Mesenchymal stem cell (in vitro differentiated cells and primary cell): ENCODE measurements around the gene CYP24A1.

ENCODE experiments used
- DNase-seq: peaks from one replicate; pipeline ENCODE4 v3.0.0-alpha.2; 2013
- H2AFZ ChIP-seq: one replicate; pipeline ENCODE4 v1.6.1; 2013; ENCODE audit warnings: low read depth, mild to moderate bottlenecking, control low read depth, inconsistent platforms, low read length, moderate library complexity
- H2AK5ac ChIP-seq: 2 replicates; pipeline ENCODE4 v1.6.1; 2013; ENCODE audit warnings: low read length, moderate library complexity, mild to moderate bottlenecking, inconsistent platforms; ENCODE audit not compliant: severe bottlenecking
- H2BK120ac ChIP-seq: one replicate; pipeline ENCODE4 v1.6.1; 2013; ENCODE audit warnings: low read depth, mild to moderate bottlenecking, inconsistent platforms, low read length, moderate library complexity
- H2BK12ac ChIP-seq, 2 experiments: one replicate each; pipeline ENCODE4 v1.6.1; 2013; ENCODE audit warnings: inconsistent platforms in 2 of 2, low read length in 2 of 2, mild to moderate bottlenecking in 2 of 2, moderate library complexity in 2 of 2, control low read depth in 1 of 2
- H2BK15ac ChIP-seq: one replicate; pipeline ENCODE4 v1.6.1; 2013; ENCODE audit warnings: mild to moderate bottlenecking, low read depth, inconsistent platforms; ENCODE audit not compliant: poor library complexity, severe bottlenecking
- H2BK5ac ChIP-seq: 2 replicates; pipeline ENCODE4 v1.6.1; 2013; ENCODE audit warnings: low read depth, mild to moderate bottlenecking, low read length, control low read depth, inconsistent platforms; ENCODE audit not compliant: poor library complexity, severe bottlenecking
- H3K14ac ChIP-seq, 2 experiments: one replicate each; pipeline ENCODE4 v1.6.1; 2013; ENCODE audit warnings: inconsistent platforms in 2 of 2, low read length in 2 of 2, control low read depth in 1 of 2, mild to moderate bottlenecking in 1 of 2, moderate library complexity in 1 of 2
- H3K18ac ChIP-seq, 2 experiments: one replicate each; pipeline ENCODE4 v1.6.1; 2013; ENCODE audit warnings: inconsistent platforms in 2 of 2, low read length in 2 of 2, control low read depth in 1 of 2, low read depth in 1 of 2, mild to moderate bottlenecking in 1 of 2
- H3K23ac ChIP-seq, 2 experiments: one replicate each; pipeline ENCODE4 v1.6.1; 2013; ENCODE audit warnings: inconsistent platforms in 2 of 2, low read length in 2 of 2, mild to moderate bottlenecking in 2 of 2, moderate library complexity in 2 of 2, control low read depth in 1 of 2
- H3K27ac ChIP-seq: 2 replicates; pipeline ENCODE4 v1.5.1; 2013; ENCODE audit warnings: mild to moderate bottlenecking, moderate library complexity, low read length, control low read depth, inconsistent platforms; ENCODE audit not compliant: poor library complexity, severe bottlenecking
- H3K27me3 ChIP-seq, 2 experiments: 2 replicates each; pipeline versions ENCODE4 v1.6.1 to v1.7.0; 2013; ENCODE audit warnings: low read length in 2 of 2, mild to moderate bottlenecking in 2 of 2, moderate library complexity in 2 of 2, control low read depth in 1 of 2, inconsistent platforms in 1 of 2; ENCODE audit not compliant: control insufficient read depth in 1 of 2, insufficient read depth in 1 of 2
- H3K36me3 ChIP-seq, 2 experiments: 2 replicates each; pipeline versions ENCODE4 v1.6.1 to v1.7.0; 2013; ENCODE audit warnings: low read length in 2 of 2, control low read depth in 1 of 2, inconsistent platforms in 1 of 2, low read depth in 1 of 2, mild to moderate bottlenecking in 1 of 2; ENCODE audit not compliant: insufficient read depth in 2 of 2, control insufficient read depth in 1 of 2
- H3K4ac ChIP-seq, 2 experiments: one replicate each; pipeline ENCODE4 v1.6.1; 2013; ENCODE audit warnings: inconsistent platforms in 2 of 2, low read length in 2 of 2, mild to moderate bottlenecking in 2 of 2, moderate library complexity in 2 of 2, control low read depth in 1 of 2, low read depth in 1 of 2
- H3K4me1 ChIP-seq: 2 replicates; pipeline ENCODE4 v1.6.1; 2013; ENCODE audit warnings: low read depth, low read length, control low read depth; ENCODE audit not compliant: control insufficient read depth, insufficient read depth
- H3K4me2 ChIP-seq: 2 replicates; pipeline ENCODE4 v1.6.1; 2013; ENCODE audit warnings: low read length, mild to moderate bottlenecking, inconsistent platforms; ENCODE audit not compliant: poor library complexity, severe bottlenecking
- H3K4me3 ChIP-seq, 2 experiments: 2 replicates each; pipeline versions ENCODE4 v1.5.1 to v1.7.0; 2013; ENCODE audit warnings: low read length in 2 of 2, mild to moderate bottlenecking in 2 of 2, control low read depth in 1 of 2, low read depth in 1 of 2; ENCODE audit not compliant: insufficient read depth in 1 of 2
- H3K79me1 ChIP-seq: replicated peaks from 2 replicates; pipeline ENCODE4 v1.6.1; 2013; ENCODE audit warnings: mild to moderate bottlenecking, control low read depth, low read length, inconsistent platforms; ENCODE audit not compliant: poor library complexity, severe bottlenecking
- H3K9ac ChIP-seq: 2 replicates; pipeline ENCODE4 v1.7.0; 2013; ENCODE audit warnings: mild to moderate bottlenecking, low read length, moderate library complexity
- H3K9me3 ChIP-seq: 2 replicates; pipeline ENCODE4 v1.7.0; 2013; ENCODE audit warnings: mild to moderate bottlenecking, low read length; ENCODE audit not compliant: control insufficient read depth
- H4K8ac ChIP-seq: one replicate; pipeline ENCODE4 v1.6.1; 2013; ENCODE audit warnings: inconsistent platforms, mild to moderate bottlenecking, low read length, moderate library complexity
- H4K91ac ChIP-seq: one replicate; pipeline ENCODE4 v1.6.1; 2013; ENCODE audit warnings: mild to moderate bottlenecking, low read length, inconsistent platforms
- WGBS: methylation state at CpG from one replicate; pipeline ENCODE4 v1.1.7; 2013; ENCODE audit warnings: mixed read lengths; 5-methylcytosine and 5-hydroxymethylcytosine counted together

CYP24A1 gene

GRCh38 chr20:54155736-54156317 lies 18.0 kb downstream of the CYP24A1 start:
- Histone ChIP-seq H3K23ac (no peak overlapping the region), H3K4me2 (no peak overlapping the region), H2AK5ac (no peak overlapping the region), H4K91ac (no peak overlapping the region), H2BK15ac (no peak overlapping the region), H3K4me1 (no peaks in the 10 kb centered on the region), H3K4me3 (no peak overlapping the region), H3K9ac (no peak overlapping the region), H3K27ac (no peak overlapping the region), H3K14ac (no peak overlapping the region), H3K79me1 (no peaks in the 10 kb centered on the region), H3K27me3 (peaks cover 10 to 21% of the 10 kb centered on the region in 2 experiments), H2BK120ac (no peak overlapping the region), H2BK12ac (no peak overlapping the region), H3K4ac (no peak overlapping the region), H2AFZ (no peak overlapping the region), H2BK5ac (no peak overlapping the region), H4K8ac (no peak overlapping the region), H3K9me3 (no peaks in the 10 kb centered on the region), H3K18ac (no peak overlapping the region), H3K36me3 (no peaks in the 10 kb centered on the region)
- DNase-seq, result no peak
- 94% methylated on average over 3 of the region's 3 CpGs for WGBS

GRCh38 chr20:54154439-54154838 lies 19.3 kb downstream of the CYP24A1 start:
- Histone ChIP-seq H3K23ac (no peak overlapping the region), H2BK12ac (no peak overlapping the region), H3K14ac (no peak overlapping the region), H3K36me3 (no peaks in the 10 kb centered on the region), H2BK15ac (no peak overlapping the region), H3K4me2 (no peak overlapping the region), H3K9me3 (no peaks in the 10 kb centered on the region), H3K27ac (no peak overlapping the region), H4K91ac (no peak overlapping the region), H2AFZ (no peak overlapping the region), H3K4me1 (no peaks in the 10 kb centered on the region), H3K79me1 (no peaks in the 10 kb centered on the region), H3K18ac (no peak overlapping the region), H3K27me3 (peaks cover 6 to 21% of the 10 kb centered on the region in 2 experiments), H2BK120ac (no peak overlapping the region), H3K9ac (no peak overlapping the region), H2AK5ac (no peak overlapping the region), H4K8ac (no peak overlapping the region), H2BK5ac (no peak overlapping the region), H3K4me3 (no peak overlapping the region), H3K4ac (no peak overlapping the region)
- DNase-seq, result no peak
- 54% methylated on average over 1 of the region's 2 CpGs for WGBS

GRCh38 chr20:54153847-54154246 lies 19.9 kb downstream of the CYP24A1 start:
- Histone ChIP-seq H3K4me2 (no peak overlapping the region), H3K27ac (no peak overlapping the region), H4K91ac (no peak overlapping the region), H2AK5ac (no peak overlapping the region), H3K18ac (no peak overlapping the region), H2BK12ac (no peak overlapping the region), H3K9me3 (no peaks in the 10 kb centered on the region), H3K4me1 (no peaks in the 10 kb centered on the region), H2AFZ (no peak overlapping the region), H2BK5ac (no peak overlapping the region), H3K4ac (no peak overlapping the region), H2BK120ac (no peak overlapping the region), H3K23ac (no peak overlapping the region), H3K14ac (no peak overlapping the region), H3K9ac (no peak overlapping the region), H4K8ac (no peak overlapping the region), H3K36me3 (no peaks in the 10 kb centered on the region), H3K4me3 (no peak overlapping the region), H3K27me3 (peaks cover 6 to 21% of the 10 kb centered on the region in 2 experiments), H3K79me1 (no peaks in the 10 kb centered on the region), H2BK15ac (no peak overlapping the region)
- WGBS, result 67% methylated on average over 1 of the region's 1 CpG
- DNase-seq, result no peak

GRCh38 chr20:54153041-54153327 lies 20.8 kb downstream of the CYP24A1 start:
- Histone ChIP-seq H3K9ac (no peak overlapping the region), H4K91ac (no peak overlapping the region), H3K18ac (no peak overlapping the region), H2BK15ac (no peak overlapping the region), H2BK120ac (no peak overlapping the region), H2BK12ac (no peak overlapping the region), H3K14ac (no peak overlapping the region), H3K27me3 (peaks cover 6 to 17% of the 10 kb centered on the region in 2 experiments), H3K23ac (no peak overlapping the region), H3K4ac (no peak overlapping the region), H4K8ac (no peak overlapping the region), H2BK5ac (no peak overlapping the region), H2AK5ac (no peak overlapping the region), H3K27ac (no peak overlapping the region), H3K9me3 (no peaks in the 10 kb centered on the region), H3K79me1 (no peaks in the 10 kb centered on the region), H3K4me3 (no peak overlapping the region), H3K36me3 (no peaks in the 10 kb centered on the region), H3K4me1 (no peaks in the 10 kb centered on the region), H3K4me2 (no peak overlapping the region), H2AFZ (no peak overlapping the region)
- WGBS, result no CpG with 5 or more reads among the region's 2 CpGs
- no peak for DNase-seq
